Activated T-helper 9 cell treated with anti-CD3 and anti-CD28 coated beads, Interleukin-2, amount 50 U/mL, for 16 hours (primary cell): Measurements from ENCODE around the gene CAVIN2.

ENCODE experiments used
- DNase-seq: peaks from one replicate; pipeline ENCODE4 v3.0.0-alpha.2; 2020; ENCODE audit warnings: low read depth

Gene CAVIN2

GRCh38 chr2:191846515-191847476 is at the start of gene CAVIN2:
TSS of gene CAVIN2 (minus strand) at chr2:191847088. CDS start at chr2:191846925, 163 bp downstream.
- DNase-seq = no peak

GRCh38 chr2:191895743-191896142 is 48.9 kb upstream of the CAVIN2 start:
- no peak for DNase-seq

GRCh38 chr2:191895195-191895594 is 48.3 kb upstream of the CAVIN2 start:
- DNase-seq = no peak

- no peak for DNase-seq
Measured at GRCh38 chr2:191894681-191895147, 47.8 kb upstream of the CAVIN2 start.

GRCh38 chr2:191892391-191892790 is 45.5 kb upstream of the CAVIN2 start:
- no peak for DNase-seq

GRCh38 chr2:191891656-191892055 is 44.8 kb upstream of the CAVIN2 start:
- no peak for DNase-seq

GRCh38 chr2:191889931-191890330 is 43.0 kb upstream of the CAVIN2 start:
- DNase-seq = no peak

- no peak for DNase-seq
Measured at GRCh38 chr2:191888400-191889166, 41.7 kb upstream of the CAVIN2 start.

GRCh38 chr2:191885650-191886049 is 38.8 kb upstream of the CAVIN2 start:
- DNase-seq = no peak

- DNase-seq = no peak
Measured at GRCh38 chr2:191885098-191885497, 38.2 kb upstream of the CAVIN2 start.

- DNase-seq = no peak
Measured at GRCh38 chr2:191881982-191882816, 35.3 kb upstream of the CAVIN2 start.

- no peak for DNase-seq
Measured at GRCh38 chr2:191878548-191879279, 31.8 kb upstream of the CAVIN2 start.

- no peak for DNase-seq
Measured at GRCh38 chr2:191877875-191878274, 31.0 kb upstream of the CAVIN2 start.

- DNase-seq = no peak
Measured at GRCh38 chr2:191875859-191876258, 29.0 kb upstream of the CAVIN2 start.

GRCh38 chr2:191870744-191871143 is 23.9 kb upstream of the CAVIN2 start:
- DNase-seq = no peak

GRCh38 chr2:191869781-191870180 is 22.9 kb upstream of the CAVIN2 start:
- no peak for DNase-seq

- no peak for DNase-seq
Measured at GRCh38 chr2:191869178-191869577, 22.3 kb upstream of the CAVIN2 start.

GRCh38 chr2:191867507-191867847 is 20.6 kb upstream of the CAVIN2 start:
- DNase-seq = no peak

- DNase-seq = no peak
Measured at GRCh38 chr2:191866675-191867506, 20.0 kb upstream of the CAVIN2 start.

GRCh38 chr2:191866195-191866594 is 19.3 kb upstream of the CAVIN2 start:
- no peak for DNase-seq
